NCI-H345 (cell line): Measurements from ENCODE around the gene PTPRE.

Source experiments
- DNase-seq: peaks from one replicate; lab custom pipeline; 2025; lab: John Stamatoyannopoulos, UW

PTPRE gene

GRCh38 chr10:127952918-127953317, 46.0 kb downstream of the PTPRE start:
- DNase-seq = no peak

- DNase-seq = no peak
Observed at GRCh38 chr10:127953876-127954275, 47.0 kb downstream of the PTPRE start.

- no peak for DNase-seq
Observed at GRCh38 chr10:127959428-127959827, 52.5 kb downstream of the PTPRE start.

GRCh38 chr10:127961071-127961470, 54.2 kb downstream of the PTPRE start:
- DNase-seq = no peak

- DNase-seq = no peak
Observed at GRCh38 chr10:127962205-127962604, 55.3 kb downstream of the PTPRE start.

- no peak for DNase-seq
Observed at GRCh38 chr10:127963136-127963535, 56.2 kb downstream of the PTPRE start.

GRCh38 chr10:127964621-127965020, 57.7 kb downstream of the PTPRE start:
- no peak for DNase-seq

- no peak for DNase-seq
Observed at GRCh38 chr10:127966875-127967274, 60.0 kb downstream of the PTPRE start.

GRCh38 chr10:127968027-127968441, 61.1 kb downstream of the PTPRE start:
- peak; percentile 11 for DNase-seq

GRCh38 chr10:127968659-127969058, 61.8 kb downstream of the PTPRE start:
- DNase-seq = no peak

GRCh38 chr10:127971101-127971946, 64.4 kb downstream of the PTPRE start:
- no peak for DNase-seq

GRCh38 chr10:127971963-127972615, 65.2 kb downstream of the PTPRE start:
- DNase-seq = no peak

- DNase-seq = no peak
Observed at GRCh38 chr10:127972751-127973357, 66.0 kb downstream of the PTPRE start.

GRCh38 chr10:127973791-127974311, 66.9 kb downstream of the PTPRE start:
- no peak for DNase-seq

- no peak for DNase-seq
Observed at GRCh38 chr10:127974911-127975310, 68.0 kb downstream of the PTPRE start.

GRCh38 chr10:127976286-127976685, 69.4 kb downstream of the PTPRE start:
- no peak for DNase-seq

- DNase-seq = no peak
Observed at GRCh38 chr10:127976701-127977356, 69.9 kb downstream of the PTPRE start.

- DNase-seq = no peak
Observed at GRCh38 chr10:127977357-127978009, 70.6 kb downstream of the PTPRE start.

- no peak for DNase-seq
Observed at GRCh38 chr10:127978481-127978880, 71.6 kb downstream of the PTPRE start.

- no peak for DNase-seq
Observed at GRCh38 chr10:127979045-127979444, 72.1 kb downstream of the PTPRE start.

- DNase-seq = no peak
Observed at GRCh38 chr10:127979566-127979965, 72.7 kb downstream of the PTPRE start.

- DNase-seq = no peak
Observed at GRCh38 chr10:127980898-127981297, 74.0 kb downstream of the PTPRE start.
